ENCODE results near the gene KRTAP1-5. TPM values are rescaled to one million over a fixed set of nuclear protein-coding genes. Genes with fewer than 3 reads are reported as not detected.

KRTAP1-5 gene
- total and polyA plus RNA-seq, 2 experiments from 2014 or later = not detected

GRCh38 chr17:41012326-41013120, 14.5 kb downstream of the KRTAP1-5 start (continued):
- TF ChIP-seq REST (IDR thresholded peaks at IDR 0.05; ENCODE audit: unreplicated experiment) = no peak
- TF ChIP-seq ZNF331 (CRISPR knock-in tag; IDR thresholded peaks at IDR 0.05; ENCODE audit: low read depth) = no peak

- Histone ChIP-seq H3K4me2 (no peak overlapping the region), H3K4me1 (ENCODE audit: insufficient read depth) (peaks cover 14% of the 10 kb centered on the region), H3K27ac (ENCODE audit: low read depth) (no peak overlapping the region), H3K9me2 (ENCODE audit: insufficient read depth) (no peaks in the 10 kb centered on the region; the same call in 1 of the 2 replicates), H3K27me3 (ENCODE audit: insufficient read depth) (no peaks in the 10 kb centered on the region), H3K79me2 (replicated peaks; ENCODE audit: insufficient read depth) (no peaks in the 10 kb centered on the region), H2AFZ (no peak overlapping the region), H3K36me3 (ENCODE audit: insufficient read depth) (no peaks in the 10 kb centered on the region), H3F3A (replicated peaks; ENCODE audit: low read depth) (no peaks in the 10 kb centered on the region), H4K20me1 (replicated peaks; ENCODE audit: insufficient read depth) (no peaks in the 10 kb centered on the region), H3K4me3 (no peak overlapping the region)
- no peaks in the 10 kb centered on the region for H3K9me3 Mint-ChIP-seq
- H3K36me3 Mint-ChIP-seq (ENCODE audit: low read depth) = no peaks in the 10 kb centered on the region
- H3K27ac Mint-ChIP-seq = no peak overlapping the region
- DNase-seq (ENCODE audit: low spot score) (no peak), ATAC-seq (no peak)
- peaks cover 1% of the 10 kb centered on the region for H3K27me3 Mint-ChIP-seq (ENCODE audit: insufficient read depth, low read depth, poor library complexity)
- peaks cover 10% of the 10 kb centered on the region; the same call in 2 of the 3 replicates for H3K4me1 Mint-ChIP-seq
- no peak overlapping the region for H3K4me3 Mint-ChIP-seq
- no peak for TF ChIP-seq NANOG (IDR thresholded peaks at IDR 0.05; ENCODE audit: borderline replicate concordance)
- TF ChIP-seq ZNF462 (CRISPR knock-in tag; IDR thresholded peaks at IDR 0.05) = no peak
- no peak for TF ChIP-seq CREB1 (CRISPR knock-in tag; IDR thresholded peaks at IDR 0.05; ENCODE audit: low read depth)
- TF ChIP-seq ETS1 (IDR thresholded peaks at IDR 0.05) = no peak
- no peak for TF ChIP-seq REST (IDR thresholded peaks at IDR 0.05; ENCODE audit: unreplicated experiment)
- no peak for TF ChIP-seq ZNF114 (CRISPR knock-in tag; IDR thresholded peaks at IDR 0.05)
- no peak for TF ChIP-seq JUNB (IDR thresholded peaks at IDR 0.05; ENCODE audit: unreplicated experiment)
- TF ChIP-seq EZH2phosphoT487 (IDR thresholded peaks at IDR 0.05; ENCODE audit: unreplicated experiment) = no peak
- TF ChIP-seq STAT1 (IDR thresholded peaks at IDR 0.05; ENCODE audit: unreplicated experiment) = no peak
Measured at GRCh38 chr17:41010441-41010840, 16.6 kb downstream of the KRTAP1-5 start.

Data from GM23338 (cell line).